Naive thymus-derived CD8-positive, alpha-beta T cell (primary cell): ENCODE results near the gene CNTNAP2. TPM values are rescaled to one million over a fixed set of nuclear protein-coding genes. Genes with fewer than 3 reads are reported as not detected.

Source experiments
- ATAC-seq, 2 donors: fragments of 150-1000 bp; cut with Tn5 transposase in 1 of 2; sonication (Bioruptor Pico), chemical (Tn5 transposase) in 1 of 2; 1 replicate in 1 of 2; 2 replicates in 1 of 2; pipeline ENCODE4 v1.10.0; 2021; ENCODE audit warnings: mild to moderate bottlenecking in 2 of 2, moderate library complexity in 2 of 2
- POLR2A ChIA-PET: fragments of 350-600 bp; sonication (Branson Sonifier 250); formaldehyde crosslinking; loops from one replicate; lab custom pipeline; 2021; ENCODE audit warnings: antibody characterized with exemption; lab: Charles Lee
- DNase-seq, 10 donors: peaks; one replicate each; pipeline versions ENCODE4 v3.0.0 to v3.0.0-alpha.2; 2020 to 2022
- H3K27ac Mint-ChIP-seq, 10 donors: one replicate each; pipeline ENCODE4 v1.8.0; 2020 to 2022; ENCODE audit warnings: mild to moderate bottlenecking in 10 of 10, mixed read lengths in 10 of 10, moderate library complexity in 4 of 10, inconsistent platforms in 1 of 10
- H3K27me3 Mint-ChIP-seq, 5 donors: one replicate each; pipeline ENCODE4 v1.8.0; 2021 to 2022; ENCODE audit warnings: mixed read lengths in 5 of 5
- H3K36me3 Mint-ChIP-seq, 3 donors: one replicate each; pipeline ENCODE4 v1.8.0; 2020 to 2022; ENCODE audit warnings: mixed read lengths in 3 of 3, mild to moderate bottlenecking in 2 of 3, inconsistent platforms in 1 of 3
- H3K4me1 Mint-ChIP-seq, 4 donors: one replicate each; pipeline ENCODE4 v1.8.0; 2021 to 2022; ENCODE audit warnings: mixed read lengths in 4 of 4
- H3K4me3 Mint-ChIP-seq, 10 donors: one replicate each; pipeline ENCODE4 v1.8.0; 2020 to 2022; ENCODE audit warnings: mild to moderate bottlenecking in 10 of 10, mixed read lengths in 10 of 10, moderate library complexity in 6 of 10, inconsistent platforms in 1 of 10
- H3K9me3 Mint-ChIP-seq, 9 donors: one replicate each; pipeline ENCODE4 v1.8.0; 2020 to 2022; ENCODE audit warnings: mixed read lengths in 9 of 9, mild to moderate bottlenecking in 3 of 9, inconsistent platforms in 1 of 9, moderate library complexity in 1 of 9
- polyA plus RNA-seq, 3 donors: library from polyadenylated mRNA; unstranded; fragments of 300-500 nt; fragmentation: Illumina TruSeq; gene quantifications; one replicate each; pipeline ENCODE4 v1.2.3, GENCODE V29; 2021
- total RNA-seq, 8 experiments: library from RNA in 2 of 8; stranded (reverse) in 2 of 8; gene quantifications; one replicate each; pipeline ENCODE4 v1.2.3 and lab custom pipeline; 2021 to 2026

Gene CNTNAP2
- total and polyA plus RNA-seq, 5 experiments from 2014 or later, result 0.12 to 1.5 (median 0.71) TPM; not detected in 1

DNA sequence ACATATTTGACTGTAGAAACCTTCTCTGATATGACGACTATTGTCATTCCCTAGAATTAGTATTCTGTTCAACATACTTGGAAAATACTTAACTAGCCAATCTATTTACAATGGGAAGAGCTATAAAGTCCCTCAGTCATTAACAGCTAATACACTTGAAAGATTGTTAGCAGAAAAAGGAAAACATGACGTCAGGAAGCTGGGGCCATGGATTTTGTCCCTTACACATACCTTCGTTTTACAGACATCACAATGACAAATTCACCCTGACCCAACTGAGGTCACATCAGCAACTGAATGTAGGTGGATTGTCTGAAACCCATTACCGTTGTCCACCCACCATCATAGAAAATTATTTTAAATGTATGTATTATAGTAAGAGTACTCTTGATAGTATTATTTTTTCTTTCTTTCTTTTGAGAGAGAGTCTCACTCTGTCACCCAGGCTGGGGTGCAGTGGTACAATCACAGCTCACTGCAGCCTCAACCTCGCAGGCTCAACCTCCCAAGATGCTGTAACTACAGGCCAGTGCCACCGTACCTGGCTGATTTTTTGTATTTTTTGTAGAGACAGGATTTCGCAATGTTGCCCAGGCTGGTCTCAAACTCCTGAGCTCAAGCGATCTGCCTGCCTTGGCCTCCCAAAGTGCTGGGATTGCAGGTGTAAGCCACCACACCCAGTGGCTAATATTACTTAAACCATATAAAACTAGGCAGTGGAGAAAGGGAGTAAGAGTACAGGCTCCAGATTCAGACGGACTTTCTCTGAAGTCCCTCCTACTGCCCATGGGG lies 1977.0 kb downstream of the CNTNAP2 start:
- POLR2A ChIA-PET, result no interaction called here
- peaks cover 0 to 6% (median 0%) of the 10 kb centered on the region in 9 donors for H3K9me3 Mint-ChIP-seq
- no peak for ATAC-seq
- H3K4me3 Mint-ChIP-seq, result no peak overlapping the region
- H3K27me3 Mint-ChIP-seq, result peaks cover 0 to 12% (median 4%) of the 10 kb centered on the region in 5 donors
- no peaks in the 10 kb centered on the region for H3K36me3 Mint-ChIP-seq
- no peaks in the 10 kb centered on the region for H3K4me1 Mint-ChIP-seq
- no peak overlapping the region for H3K27ac Mint-ChIP-seq
- no peak for DNase-seq

GRCh38 chr7:148095066-148095465 lies 1978.5 kb downstream of the CNTNAP2 start:
- DNase-seq (no peak), ATAC-seq (no peak)
- Mint-ChIP-seq H3K27ac (no peak overlapping the region), H3K4me3 (no peak overlapping the region), H3K36me3 (no peaks in the 10 kb centered on the region), H3K9me3 (peaks cover 0 to 4% (median 0%) of the 10 kb centered on the region in 9 donors), H3K4me1 (no peaks in the 10 kb centered on the region), H3K27me3 (peaks cover 0 to 10% (median 6%) of the 10 kb centered on the region in 5 donors)
- POLR2A ChIA-PET, result no interaction called here

- POLR2A ChIA-PET, result no interaction called here
- Mint-ChIP-seq H3K36me3 (no peaks in the 10 kb centered on the region), H3K27me3 (peaks cover 0 to 6% (median 2%) of the 10 kb centered on the region in 5 donors), H3K4me1 (no peaks in the 10 kb centered on the region), H3K27ac (no peak overlapping the region), H3K9me3 (peaks cover 0 to 6% (median 0%) of the 10 kb centered on the region in 9 donors), H3K4me3 (no peak overlapping the region)
- no peak for DNase-seq
- ATAC-seq, result no peak
These were observed 1987.6 kb downstream of the CNTNAP2 start for GRCh38 chr7:148104136-148104716.

GRCh38 chr7:148104924-148105323 lies 1988.3 kb downstream of the CNTNAP2 start:
- POLR2A ChIA-PET, result no interaction called here
- DNase-seq, result no peak
- Mint-ChIP-seq H3K27me3 (peaks cover 0 to 6% (median 2%) of the 10 kb centered on the region in 5 donors), H3K9me3 (peaks cover 0 to 4% (median 0%) of the 10 kb centered on the region in 9 donors), H3K27ac (no peak overlapping the region), H3K36me3 (no peaks in the 10 kb centered on the region), H3K4me1 (no peaks in the 10 kb centered on the region), H3K4me3 (no peak overlapping the region)
- no peak for ATAC-seq

GRCh38 chr7:148105853-148106252 lies 1989.3 kb downstream of the CNTNAP2 start:
- ATAC-seq (no peak), DNase-seq (no peak)
- Mint-ChIP-seq H3K36me3 (no peaks in the 10 kb centered on the region), H3K9me3 (peaks cover 0 to 4% (median 0%) of the 10 kb centered on the region in 9 donors), H3K4me1 (no peaks in the 10 kb centered on the region), H3K27ac (no peak overlapping the region), H3K27me3 (peaks cover 0 to 10% (median 2%) of the 10 kb centered on the region in 5 donors), H3K4me3 (no peak overlapping the region)
- POLR2A ChIA-PET, result no interaction called here

DNA sequence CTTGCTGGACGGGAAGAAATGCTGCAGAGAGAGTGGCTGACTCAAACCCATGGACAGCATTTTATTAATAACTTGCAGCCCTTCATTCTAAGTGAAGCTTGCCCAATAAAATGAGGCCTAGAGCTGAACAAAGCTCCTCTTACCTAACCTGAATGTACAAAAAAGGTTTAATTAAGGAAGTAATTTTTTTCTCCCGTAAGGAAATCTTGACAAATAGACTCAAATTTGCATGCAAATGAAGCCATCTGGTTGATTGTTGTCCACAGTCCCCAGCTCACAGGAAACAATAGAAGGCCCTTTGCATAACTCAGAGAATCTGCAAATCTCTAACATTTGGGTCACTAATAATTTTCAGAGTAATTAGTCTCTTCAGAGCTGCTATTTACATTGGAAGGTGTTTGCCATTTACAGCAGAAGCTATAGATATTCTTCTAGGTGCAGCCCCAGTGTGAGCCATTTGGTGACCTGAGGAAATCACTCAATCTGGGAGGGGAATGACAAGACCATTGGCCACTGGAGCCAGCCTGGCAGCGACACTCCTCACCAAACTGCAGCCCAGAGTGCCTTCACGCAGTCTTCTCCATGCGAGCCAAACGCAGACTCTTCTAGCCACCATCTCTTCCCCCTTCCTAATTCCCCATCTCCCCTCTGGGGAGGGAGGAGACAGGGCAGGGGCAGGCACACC lies 1991.0 kb downstream of the CNTNAP2 start:
- no peak for DNase-seq
- no peaks in the 10 kb centered on the region for H3K4me1 Mint-ChIP-seq
- H3K36me3 Mint-ChIP-seq, result no peaks in the 10 kb centered on the region
- ATAC-seq, result no peak
- peaks cover 0 to 15% (median 2%) of the 10 kb centered on the region in 5 donors for H3K27me3 Mint-ChIP-seq
- no peak overlapping the region for H3K4me3 Mint-ChIP-seq
- H3K9me3 Mint-ChIP-seq, result no peaks in the 10 kb centered on the region
- H3K27ac Mint-ChIP-seq, result no peak overlapping the region
- POLR2A ChIA-PET, result no interaction called here

GRCh38 chr7:148108381-148108780 lies 1991.8 kb downstream of the CNTNAP2 start:
- no peaks in the 10 kb centered on the region for H3K4me1 Mint-ChIP-seq
- ATAC-seq (no peak), DNase-seq (no peak)
- no peak overlapping the region for H3K4me3 Mint-ChIP-seq
- H3K27me3 Mint-ChIP-seq, result peaks cover 0 to 15% (median 2%) of the 10 kb centered on the region in 5 donors
- no peak overlapping the region for H3K27ac Mint-ChIP-seq
- POLR2A ChIA-PET, result no interaction called here
- no peaks in the 10 kb centered on the region for H3K36me3 Mint-ChIP-seq
- no peaks in the 10 kb centered on the region for H3K9me3 Mint-ChIP-seq

DNA sequence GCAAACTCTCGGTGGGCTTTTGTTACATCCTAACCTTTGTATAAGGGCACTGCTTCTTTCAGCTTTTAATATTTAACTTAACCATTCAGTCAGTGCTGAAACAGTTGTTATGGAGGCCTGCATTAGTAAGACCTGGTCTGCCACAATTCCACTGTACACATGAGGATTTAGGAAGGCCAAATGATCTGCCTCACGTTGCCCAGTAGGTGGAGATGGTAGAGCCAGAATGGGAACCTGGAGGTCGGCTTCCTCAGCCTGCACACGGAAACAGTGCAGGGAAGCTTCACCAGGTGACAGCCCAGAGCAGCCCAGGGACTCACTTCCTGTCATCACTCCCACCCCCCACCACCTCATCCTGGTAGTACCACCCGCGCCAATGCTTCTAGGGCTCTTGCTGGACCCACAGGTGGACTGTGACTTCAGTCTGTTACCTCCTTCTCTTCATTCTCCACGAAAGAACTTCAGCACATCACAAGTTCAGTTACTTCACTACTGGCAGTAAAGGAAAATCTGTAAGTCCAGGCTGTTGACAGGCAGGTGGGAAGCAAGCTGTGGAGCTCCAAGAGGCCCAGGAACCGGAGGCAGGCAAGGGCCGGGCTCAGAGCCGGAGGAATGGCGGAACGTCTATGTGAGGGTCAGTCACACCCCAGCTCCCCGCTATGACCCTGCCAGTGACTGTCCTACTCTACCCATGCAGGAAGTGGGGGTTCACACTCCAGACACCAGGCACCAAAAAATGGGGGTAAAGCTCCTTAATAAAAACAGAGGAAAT lies 1993.7 kb downstream of the CNTNAP2 start:
- DNase-seq, result no peak
- H3K27ac Mint-ChIP-seq, result no peak overlapping the region
- H3K27me3 Mint-ChIP-seq, result peaks cover 0 to 11% (median 2%) of the 10 kb centered on the region in 5 donors
- POLR2A ChIA-PET, result no interaction called here
- H3K9me3 Mint-ChIP-seq, result no peaks in the 10 kb centered on the region
- H3K4me3 Mint-ChIP-seq, result no peak overlapping the region
- no peaks in the 10 kb centered on the region for H3K4me1 Mint-ChIP-seq
- ATAC-seq, result no peak
- no peaks in the 10 kb centered on the region for H3K36me3 Mint-ChIP-seq

GRCh38 chr7:148114804-148115203 lies 1998.2 kb downstream of the CNTNAP2 start:
- Mint-ChIP-seq H3K27ac (no peak overlapping the region), H3K4me3 (no peak overlapping the region), H3K36me3 (no peaks in the 10 kb centered on the region), H3K27me3 (peaks cover 0 to 16% (median 2%) of the 10 kb centered on the region in 5 donors), H3K9me3 (no peaks in the 10 kb centered on the region), H3K4me1 (no peaks in the 10 kb centered on the region)
- POLR2A ChIA-PET, result no interaction called here
- ATAC-seq, result no peak
- DNase-seq, result no peak

DNA sequence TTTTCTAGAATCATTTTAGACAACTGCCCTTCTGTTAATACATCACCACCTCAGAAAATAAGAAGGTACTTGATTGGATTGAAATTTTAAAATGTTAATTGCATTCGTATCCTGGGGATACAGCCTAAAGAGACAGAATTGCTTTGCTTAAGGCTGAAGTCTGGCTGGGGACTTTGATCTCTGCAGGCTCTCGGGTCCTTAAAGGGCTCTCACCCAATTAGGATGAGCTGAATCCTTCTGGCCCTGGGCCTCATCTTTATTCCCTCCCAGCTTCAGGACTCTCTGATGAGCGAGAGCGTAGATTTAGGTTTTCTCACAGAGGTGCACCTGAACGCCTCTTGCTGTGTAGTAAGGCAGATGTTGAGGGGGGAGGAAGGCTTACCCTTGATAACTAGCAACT lies 1998.7 kb downstream of the CNTNAP2 start:
- peaks cover 0 to 16% (median 2%) of the 10 kb centered on the region in 5 donors for H3K27me3 Mint-ChIP-seq
- no peak for ATAC-seq
- H3K9me3 Mint-ChIP-seq, result no peaks in the 10 kb centered on the region
- no peaks in the 10 kb centered on the region for H3K36me3 Mint-ChIP-seq
- H3K27ac Mint-ChIP-seq, result no peak overlapping the region
- no peaks in the 10 kb centered on the region for H3K4me1 Mint-ChIP-seq
- POLR2A ChIA-PET, result no interaction called here
- no peak overlapping the region for H3K4me3 Mint-ChIP-seq
- no peak for DNase-seq

- DNase-seq (no peak), ATAC-seq (no peak)
- no peaks in the 10 kb centered on the region for H3K4me1 Mint-ChIP-seq
- POLR2A ChIA-PET, result no interaction called here
- H3K27me3 Mint-ChIP-seq, result peaks cover 0 to 9% (median 2%) of the 10 kb centered on the region in 5 donors
- no peak overlapping the region for H3K4me3 Mint-ChIP-seq
- H3K9me3 Mint-ChIP-seq, result no peaks in the 10 kb centered on the region
- no peak overlapping the region for H3K27ac Mint-ChIP-seq
- H3K36me3 Mint-ChIP-seq, result no peaks in the 10 kb centered on the region
These were observed 1999.6 kb downstream of the CNTNAP2 start for GRCh38 chr7:148116195-148116594.

DNA sequence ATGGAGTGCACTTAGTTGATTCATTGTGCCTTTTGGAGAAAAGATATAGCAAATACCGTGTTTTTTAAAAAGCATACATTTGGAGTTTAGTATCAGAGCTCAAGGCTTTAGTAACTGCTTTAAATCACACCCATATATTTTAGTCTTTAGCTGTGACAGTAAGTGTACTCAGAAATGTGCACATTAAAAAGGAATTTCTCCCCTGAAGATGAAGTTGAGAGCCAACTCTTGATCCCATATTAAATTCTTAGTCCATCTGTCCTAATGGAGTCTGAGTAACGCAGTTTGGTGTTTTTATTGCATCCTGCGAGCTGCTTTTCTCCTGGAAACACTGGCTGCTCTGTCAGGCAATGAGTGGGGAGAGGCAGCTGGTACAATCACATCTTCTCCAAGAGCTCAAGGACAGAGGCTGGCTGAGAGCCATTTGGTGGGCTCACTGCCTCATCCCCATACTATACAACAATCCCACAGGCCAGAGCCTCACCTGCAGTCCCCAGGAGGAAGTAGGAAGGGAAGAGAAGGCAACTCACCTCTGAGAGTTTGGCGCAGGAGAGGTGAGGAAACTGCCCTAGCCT lies 2000.3 kb downstream of the CNTNAP2 start:
- POLR2A ChIA-PET, result no interaction called here
- Mint-ChIP-seq H3K4me3 (no peak overlapping the region), H3K27ac (no peak overlapping the region), H3K27me3 (peaks cover 0 to 6% (median 5%) of the 10 kb centered on the region in 5 donors), H3K9me3 (peaks cover 0 to 2% (median 0%) of the 10 kb centered on the region in 9 donors), H3K4me1 (no peaks in the 10 kb centered on the region), H3K36me3 (no peaks in the 10 kb centered on the region)
- no peak for DNase-seq
- ATAC-seq, result no peak
